ENCODE measurements around the gene LEMD3. TPM values are rescaled to one million over a fixed set of nuclear protein-coding genes. Genes with fewer than 3 reads are reported as not detected.
A peak's percentile ranks its signal among the peaks of the same experiment; 100 is the strongest.

The LEMD3 gene
- polyA plus RNA-seq, 1 donor (not counting 4 experiments of a cell fraction or from before 2014, with no cell fraction given) = 21.8 TPM

DNA sequence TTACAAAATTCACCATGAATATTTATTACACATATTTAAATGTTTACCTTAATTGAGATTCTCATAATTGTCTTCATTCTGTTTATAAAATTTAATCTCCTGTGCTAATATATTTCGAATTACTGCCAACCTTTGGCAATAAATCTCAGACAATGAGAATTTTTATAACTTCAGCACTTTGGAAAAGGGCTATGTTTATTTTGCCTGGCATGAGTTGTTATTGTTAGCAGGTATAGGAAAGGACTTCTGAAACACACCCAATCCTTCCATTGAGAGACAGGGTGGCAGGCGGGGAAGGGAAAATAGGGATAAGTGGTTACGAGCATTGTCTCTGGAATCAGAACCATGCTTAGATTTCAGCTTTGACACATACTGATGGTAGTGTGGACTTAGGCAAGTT is 97.0 kb downstream of the LEMD3 start:
- Histone ChIP-seq H3K79me2 (ENCODE audit: control insufficient read depth, insufficient read depth, low read length) (no peaks in the 10 kb centered on the region), H2AFZ (ENCODE audit: control insufficient read depth, low read length) (no peak overlapping the region), H3K36me3 (ENCODE audit: control insufficient read depth in 2 of 2, extremely low read depth in 1 of 2, insufficient read depth in 2 of 2, low read length in 2 of 2) (no peaks in the 10 kb centered on the region), H3K27ac (ENCODE audit: control insufficient read depth, insufficient read depth, low read length) (no peak overlapping the region), H3K27me3 (ENCODE audit: control insufficient read depth, extremely low read depth, insufficient read depth, low read length) (peaks cover 6% of the 10 kb centered on the region), H3K4me1 (ENCODE audit: control insufficient read depth, extremely low read depth, insufficient read depth, low read length) (peaks cover 4% of the 10 kb centered on the region), H3K9me1 (ENCODE audit: control insufficient read depth, extremely low read depth, insufficient read depth, low read length) (no peaks in the 10 kb centered on the region), H3K9me3 (ENCODE audit: control insufficient read depth, low read depth, low read length) (no peaks in the 10 kb centered on the region), H3K9ac (ENCODE audit: control insufficient read depth, extremely low read depth, insufficient read depth, low read length) (no peak overlapping the region), H3K4me3 (ENCODE audit: control insufficient read depth in 2 of 3, extremely low read depth in 1 of 3, insufficient read depth in 2 of 3, low read depth in 1 of 3, low read length in 3 of 3) (no peak overlapping the region), H4K20me1 (ENCODE audit: control insufficient read depth, extremely low read depth, insufficient read depth, low read length) (no peaks in the 10 kb centered on the region), H3K4me2 (ENCODE audit: control insufficient read depth, extremely low read depth, insufficient read depth, low read depth, low read length) (no peak overlapping the region)
- DNase-seq (ENCODE audit: low read depth, low spot score) (no peak), FAIRE-seq (no peak)
- dilution Hi-C loops (cut with MboI; ENCODE audit: extremely low pct_ligation_motif_present, low sequenced_read_pairs) = no loop called here
- no peak for TF ChIP-seq EZH2 (IDR thresholded peaks at IDR 0.05; ENCODE audit: low read length)
- TF ChIP-seq, protein P1, sequence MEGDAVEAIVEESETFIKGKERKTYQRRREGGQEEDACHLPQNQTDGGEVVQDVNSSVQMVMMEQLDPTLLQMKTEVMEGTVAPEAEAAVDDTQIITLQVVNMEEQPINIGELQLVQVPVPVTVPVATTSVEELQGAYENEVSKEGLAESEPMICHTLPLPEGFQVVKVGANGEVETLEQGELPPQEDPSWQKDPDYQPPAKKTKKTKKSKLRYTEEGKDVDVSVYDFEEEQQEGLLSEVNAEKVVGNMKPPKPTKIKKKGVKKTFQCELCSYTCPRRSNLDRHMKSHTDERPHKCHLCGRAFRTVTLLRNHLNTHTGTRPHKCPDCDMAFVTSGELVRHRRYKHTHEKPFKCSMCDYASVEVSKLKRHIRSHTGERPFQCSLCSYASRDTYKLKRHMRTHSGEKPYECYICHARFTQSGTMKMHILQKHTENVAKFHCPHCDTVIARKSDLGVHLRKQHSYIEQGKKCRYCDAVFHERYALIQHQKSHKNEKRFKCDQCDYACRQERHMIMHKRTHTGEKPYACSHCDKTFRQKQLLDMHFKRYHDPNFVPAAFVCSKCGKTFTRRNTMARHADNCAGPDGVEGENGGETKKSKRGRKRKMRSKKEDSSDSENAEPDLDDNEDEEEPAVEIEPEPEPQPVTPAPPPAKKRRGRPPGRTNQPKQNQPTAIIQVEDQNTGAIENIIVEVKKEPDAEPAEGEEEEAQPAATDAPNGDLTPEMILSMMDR (optimal IDR thresholded peaks at IDR 0.05 in 1 of 3, IDR thresholded peaks at IDR 0.05 in 1 of 3, conservative IDR thresholded peaks at IDR 0.05 in 1 of 3; ENCODE audit: extremely low read depth in 1 of 3, insufficient read depth in 2 of 3, low read length in 3 of 3) = no peak

DNA sequence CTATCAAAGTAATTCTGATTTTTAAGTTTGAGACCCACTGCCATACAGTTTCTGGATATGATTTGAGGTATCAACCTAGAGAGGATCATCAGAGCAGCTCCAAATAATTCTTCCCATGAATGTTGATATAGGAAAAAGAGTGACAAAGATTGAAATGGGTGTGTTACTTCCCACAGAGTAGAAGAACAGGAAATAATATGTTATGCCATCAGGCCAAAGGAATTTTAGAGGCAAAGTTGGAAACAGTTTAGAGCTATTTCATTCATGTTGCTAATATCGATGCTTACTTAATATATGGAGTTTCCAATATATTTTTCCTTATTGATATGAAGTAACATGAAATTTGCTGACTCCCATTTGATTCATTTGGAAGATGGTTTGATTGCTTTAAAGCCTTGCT is 100.2 kb downstream of the LEMD3 start:
- no peak for DNase-seq (ENCODE audit: low read depth, low spot score)
- no peaks in the 10 kb centered on the region for H3K9me3 ChIP-seq (ENCODE audit: control insufficient read depth, low read depth, low read length)
- H3K9me1 ChIP-seq (ENCODE audit: control insufficient read depth, extremely low read depth, insufficient read depth, low read length) = no peaks in the 10 kb centered on the region
- no peak overlapping the region for H2AFZ ChIP-seq (ENCODE audit: control insufficient read depth, low read length)
- no peak overlapping the region for H3K4me3 ChIP-seq (ENCODE audit: control insufficient read depth in 2 of 3, extremely low read depth in 1 of 3, insufficient read depth in 2 of 3, low read depth in 1 of 3, low read length in 3 of 3)
- TF ChIP-seq EZH2 (IDR thresholded peaks at IDR 0.05; ENCODE audit: low read length) = no peak
- TF ChIP-seq, protein P1 (optimal IDR thresholded peaks at IDR 0.05 in 1 of 3, IDR thresholded peaks at IDR 0.05 in 1 of 3, conservative IDR thresholded peaks at IDR 0.05 in 1 of 3; ENCODE audit: extremely low read depth in 1 of 3, insufficient read depth in 2 of 3, low read length in 3 of 3) = no peak
- peaks cover 4% of the 10 kb centered on the region for H3K4me1 ChIP-seq (ENCODE audit: control insufficient read depth, extremely low read depth, insufficient read depth, low read length)
- H3K27me3 ChIP-seq (ENCODE audit: control insufficient read depth, extremely low read depth, insufficient read depth, low read length) = peaks cover 4% of the 10 kb centered on the region
- H3K27ac ChIP-seq (ENCODE audit: control insufficient read depth, insufficient read depth, low read length) = no peak overlapping the region
- dilution Hi-C loops (cut with MboI; ENCODE audit: extremely low pct_ligation_motif_present, low sequenced_read_pairs) = no loop called here
- H3K79me2 ChIP-seq (ENCODE audit: control insufficient read depth, insufficient read depth, low read length) = no peaks in the 10 kb centered on the region
- FAIRE-seq = no peak
- no peaks in the 10 kb centered on the region for H3K36me3 ChIP-seq (ENCODE audit: control insufficient read depth in 2 of 2, extremely low read depth in 1 of 2, insufficient read depth in 2 of 2, low read length in 2 of 2)
- no peaks in the 10 kb centered on the region for H4K20me1 ChIP-seq (ENCODE audit: control insufficient read depth, extremely low read depth, insufficient read depth, low read length)
- H3K9ac ChIP-seq (ENCODE audit: control insufficient read depth, extremely low read depth, insufficient read depth, low read length) = no peak overlapping the region
- H3K4me2 ChIP-seq (ENCODE audit: control insufficient read depth, extremely low read depth, insufficient read depth, low read depth, low read length) = peak overlapping the region; percentile 24
